HCT116 (cell line): Measurements from ENCODE around the gene HNRNPAB. TPM values are rescaled to one million over a fixed set of nuclear protein-coding genes. Genes with fewer than 3 reads are reported as not detected.

Experiments used
- ATAC-seq: fragments of 200-7000 bp; cut with Tn5 transposase; 2 replicates; pipeline ENCODE4 v1.9.1; 2020; ENCODE audit warnings: mild to moderate bottlenecking, moderate library complexity
- BruUV-seq: library from RNA; stranded (reverse); fragments of 400-500 nt; replicated peaks from 2 replicates; lab custom pipeline; 2021; lab: Mats Ljungman, UMichigan
- CTCF ChIA-PET: fragments of 300-600 bp; sonication (Branson Sonifier 250); formaldehyde crosslinking; loops from one replicate; lab custom pipeline; 2021; ENCODE audit warnings: antibody characterized with exemption; lab: Charles Lee
- POLR2A ChIA-PET: fragments of 300-600, 350-600 bp; sonication (Branson Sonifier 250); formaldehyde crosslinking; loops from one replicate; lab custom pipeline; 2021; ENCODE audit warnings: antibody characterized with exemption; lab: Charles Lee
- RAD21 ChIA-PET, 2 experiments: fragments of 300-600 bp; sonication (Branson Sonifier 250); formaldehyde crosslinking; loops; one replicate each; lab custom pipeline; 2023; ENCODE audit warnings: low total read pairs in 2 of 2; ENCODE audit not compliant: uncharacterized antibody in 2 of 2, unreplicated experiment in 2 of 2, low non-redundant PET in 1 of 2; lab: Charles Lee
- DNase-seq: peaks from one replicate; pipeline ENCODE4 v3.0.0-alpha.2; 2010; ENCODE audit warnings: low read depth, low spot score
- H2AFZ ChIP-seq: fragments of 200-600 bp; shearing (Covaris generic), sonication (generic); 2 replicates; pipeline ENCODE4 v1.6.1; 2017; ENCODE audit warnings: low read depth, mixed run types, mixed read lengths, antibody characterized with exemption, low read length; ENCODE audit not compliant: poor library complexity, severe bottlenecking
- H3K27ac ChIP-seq: 2 replicates; pipeline ENCODE4 v1.5.1; 2012; ENCODE audit warnings: low read depth, low read length
- H3K27me3 ChIP-seq: fragments of 200-600 bp; sonication (generic); 2 replicates; pipeline ENCODE4 v1.6.1; 2016; ENCODE audit warnings: mixed run types, low read length, mixed read lengths; ENCODE audit not compliant: insufficient read depth
- H3K36me3 ChIP-seq, 2 experiments: fragments of 200-500 bp in 1 of 2; fragments of 200-600 bp in 1 of 2; sonication (Bioruptor generic) in 1 of 2; sonication (generic) in 1 of 2; 2 replicates each; pipeline versions ENCODE4 v1.5.1 to v1.6.1; 2014 to 2016; ENCODE audit warnings: low read length in 2 of 2, inconsistent platforms in 1 of 2, mixed read lengths in 1 of 2, mixed run types in 1 of 2; ENCODE audit not compliant: insufficient read depth in 2 of 2, control insufficient read depth in 1 of 2
- H3K4me1 ChIP-seq, 2 experiments: fragments of 200-600 bp in 1 of 2; sonication (generic) in 1 of 2; 2 replicates each; pipeline versions ENCODE4 v1.5.1 to v1.6.1; 2012 to 2017; ENCODE audit warnings: low read length in 2 of 2, inconsistent platforms in 1 of 2, mild to moderate bottlenecking in 1 of 2, mixed read lengths in 1 of 2, mixed run types in 1 of 2, moderate library complexity in 1 of 2; ENCODE audit not compliant: insufficient read depth in 2 of 2, control insufficient read depth in 1 of 2
- H3K4me2 ChIP-seq: fragments of 200-600 bp; sonication (generic); 2 replicates; pipeline ENCODE4 v1.6.1; 2017; ENCODE audit warnings: mixed run types, low read length, mixed read lengths
- H3K4me3 ChIP-seq, 2 experiments: fragments of 200-600 bp in 1 of 2; sonication (generic) in 1 of 2; replicated peaks in 1 of 2; 2 replicates each; pipeline ENCODE4 v1.5.1; 2011 to 2016; ENCODE audit warnings: low read length in 2 of 2, control low read depth in 1 of 2, low read depth in 1 of 2, mild to moderate bottlenecking in 1 of 2, mixed read lengths in 1 of 2, mixed run types in 1 of 2
- H3K79me2 ChIP-seq: fragments of 200-600 bp; sonication (generic); 2 replicates; pipeline ENCODE4 v1.6.1; 2017; ENCODE audit warnings: mild to moderate bottlenecking, mixed run types, low read length, moderate library complexity, mixed read lengths; ENCODE audit not compliant: insufficient read depth
- H3K9ac ChIP-seq: fragments of 200-600 bp; sonication (generic); 2 replicates; pipeline ENCODE4 v1.6.1; 2016; ENCODE audit warnings: low read length, mixed read lengths
- H3K9me2 ChIP-seq: fragments of 200-600 bp; sonication (generic), shearing (Covaris generic); 2 replicates; pipeline ENCODE4 v1.6.1; 2017; ENCODE audit warnings: mixed run types, mild to moderate bottlenecking, moderate library complexity; ENCODE audit not compliant: insufficient read depth
- H3K9me3 ChIP-seq, 2 experiments: fragments of 200-500 bp in 1 of 2; fragments of 200-600 bp in 1 of 2; sonication (Bioruptor generic) in 1 of 2; sonication (generic) in 1 of 2; 2 replicates each; pipeline ENCODE4 v1.6.1; 2014 to 2017; ENCODE audit warnings: low read length in 2 of 2, mixed read lengths in 2 of 2, inconsistent platforms in 1 of 2, low read depth in 1 of 2, mild to moderate bottlenecking in 1 of 2, mixed run types in 1 of 2, moderate library complexity in 1 of 2; ENCODE audit not compliant: control insufficient read depth in 1 of 2, insufficient read depth in 1 of 2
- H4K20me1 ChIP-seq: fragments of 200-600 bp; sonication (generic), shearing (Covaris generic); 2 replicates; pipeline ENCODE4 v1.6.1; 2017; ENCODE audit warnings: mixed run types, mild to moderate bottlenecking, moderate library complexity; ENCODE audit not compliant: insufficient read depth
- ATF3 ChIP-seq: IDR thresholded peaks from 2 replicates; pipeline ENCODE4 v1.6.1; 2012
- CBX3 ChIP-seq: IDR thresholded peaks from 2 replicates; pipeline ENCODE4 v1.6.1; 2012; ENCODE audit warnings: low read depth
- ELF1 ChIP-seq: IDR thresholded peaks from 2 replicates; pipeline ENCODE4 v1.6.1; 2012; ENCODE audit warnings: low read depth, borderline replicate concordance
- EZH2phosphoT487 ChIP-seq: fragments of 200-600 bp; IDR thresholded peaks from 2 replicates; pipeline ENCODE4 v1.6.1; 2018; ENCODE audit warnings: antibody characterized with exemption, borderline replicate concordance
- JUND ChIP-seq: IDR thresholded peaks from 2 replicates; pipeline ENCODE4 v1.6.1; 2012
- MAX ChIP-seq: IDR thresholded peaks from 2 replicates; pipeline ENCODE4 v1.6.1; 2012
- POLR2AphosphoS5 ChIP-seq: IDR thresholded peaks from 2 replicates; pipeline ENCODE4 v1.6.1; 2011; ENCODE audit warnings: mild to moderate bottlenecking, low read depth, low read length, moderate library complexity
- ZBTB33 ChIP-seq: IDR thresholded peaks from 2 replicates; pipeline ENCODE4 v1.6.1; 2011; ENCODE audit warnings: mild to moderate bottlenecking, low read length, moderate library complexity; ENCODE audit not compliant: insufficient replicate concordance; ENCODE audit errors: extremely low read depth
- ZNF274 ChIP-seq: fragments of 200-500 bp; sonication (Bioruptor generic); IDR thresholded peaks from 2 replicates; pipeline ENCODE4 v1.6.1; 2014; ENCODE audit warnings: mild to moderate bottlenecking, low read depth, low read length, inconsistent platforms
- intact Hi-C: fragments of 100-400 bp; cut with micrococcal nuclease; formaldehyde crosslinking; loops from 2 replicates; pipeline ENCODE4 v1.10.0; 2022
- total RNA-seq: library from RNA; stranded (reverse); gene quantifications from one replicate; pipeline ENCODE4 v1.2.1, GENCODE V29; 2021; ENCODE audit not compliant: unreplicated experiment

Gene HNRNPAB
- total RNA-seq, 1 experiment from 2014 or later: 273 TPM

GRCh38 chr5:178211095-178212048 lies 7.0 kb downstream of the HNRNPAB start (continued):
- TF ChIP-seq ZBTB33 (no peak), ATF3 (no peak), MAX (no peak)

GRCh38 chr5:178212241-178213002 lies 8.1 kb downstream of the HNRNPAB start:
- no peak overlapping the region for H3K9ac ChIP-seq
- H3K9me2 ChIP-seq: no peaks in the 10 kb centered on the region
- H2AFZ ChIP-seq: no peak overlapping the region
- DNase-seq (no peak), ATAC-seq (peak; percentile 7)
- no TSS peak for BruUV-seq
- TF ChIP-seq ZNF274 (no peak), JUND (no peak), POLR2AphosphoS5 (no peak; the same call in 1 of the 2 replicates), MAX (no peak), CBX3 (no peak), EZH2phosphoT487 (no peak), ELF1 (no peak)
- POLR2A ChIA-PET: no interaction called here
- H3K9me3 ChIP-seq: no peaks in the 10 kb centered on the region
- CTCF ChIA-PET: no interaction called here
- no peak overlapping the region for H3K4me3 ChIP-seq
- H4K20me1 ChIP-seq: peaks cover 35% of the 10 kb centered on the region; the same call in 1 of the 2 replicates
- no peak overlapping the region for H3K27ac ChIP-seq
- H3K4me2 ChIP-seq: no peak overlapping the region
- H3K4me1 ChIP-seq: peaks cover 3 to 20% of the 10 kb centered on the region in 2 experiments; a peak in 3 of 4 replicates
- RAD21 ChIA-PET: no interaction called here
- H3K36me3 ChIP-seq: peaks cover 61 to 77% of the 10 kb centered on the region in 2 experiments
- H3K27me3 ChIP-seq: no peaks in the 10 kb centered on the region
- peaks cover 52% of the 10 kb centered on the region for H3K79me2 ChIP-seq
- intact Hi-C loops: no loop called here
